ENCODE results near the gene GNA14. TPM values are rescaled to one million over a fixed set of nuclear protein-coding genes. Genes with fewer than 3 reads are reported as not detected.
"Not testable (repeated sequence)": the region's sequence is repeated elsewhere in the genome, so short reads cannot be mapped to it uniquely, and the experiment has no call there.

The GNA14 gene
- polyA plus RNA-seq, 3 donors: 0.83 to 3.9 (median 3.0) TPM

- no peak overlapping the region for H3K27ac ChIP-seq (ENCODE audit: low read depth, low read length)
Measured at GRCh38 chr9:77512876-77513275, 135.2 kb downstream of the GNA14 start.

DNA sequence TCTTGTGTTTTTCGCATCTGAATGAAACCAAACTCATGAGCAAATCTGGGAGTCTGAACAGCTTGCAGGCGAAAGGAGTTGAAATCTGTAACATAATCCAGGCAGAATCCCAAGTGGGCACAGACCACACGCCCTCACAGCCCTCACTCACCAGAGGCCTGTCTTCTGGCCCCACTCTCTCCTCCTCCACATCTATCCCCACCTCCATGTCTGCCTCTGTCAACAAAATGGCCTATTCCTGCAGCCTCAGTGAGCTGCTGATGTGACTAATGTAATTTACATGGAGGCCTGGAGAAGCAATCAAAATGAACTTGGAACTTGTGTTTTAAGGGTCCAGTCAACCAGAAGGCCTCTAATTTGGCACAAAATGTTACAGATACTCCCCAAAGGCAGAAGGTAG lies 136.6 kb downstream of the GNA14 start:
- WGBS, 3 donors: 86 to 98% (median 88%) methylated on average over 3 of the region's 3 CpGs
- no peak overlapping the region for H3K27ac ChIP-seq (ENCODE audit: low read depth, low read length)

- H3K27ac ChIP-seq (ENCODE audit: low read depth, low read length): no peak overlapping the region
- WGBS, 3 donors: 50 to 70% (median 53%) methylated on average over 3 of the region's 3 CpGs
Measured at GRCh38 chr9:77510666-77511065, 137.5 kb downstream of the GNA14 start.

DNA sequence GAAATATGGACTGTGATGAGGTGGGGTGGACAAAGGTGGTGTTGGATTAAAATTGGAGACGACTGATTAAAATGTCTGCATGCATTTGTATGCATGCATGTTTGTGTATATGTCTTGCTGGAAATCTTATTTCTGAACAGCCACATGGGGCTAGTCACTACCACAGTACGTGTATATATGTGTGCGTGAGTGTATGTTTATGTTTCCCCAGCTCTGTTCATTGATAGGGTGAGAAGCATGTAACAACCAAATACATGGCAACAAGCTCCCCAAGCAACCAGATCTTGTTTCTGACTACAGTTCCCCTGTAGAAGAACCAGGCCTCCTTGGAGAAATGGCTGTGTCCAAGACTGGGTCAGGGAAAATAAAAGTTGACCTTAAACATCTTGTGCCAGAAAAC lies 139.7 kb downstream of the GNA14 start:
- 84 to 96% (median 96%) methylated on average over 3 of the region's 3 CpGs for WGBS, 3 donors
- no peak overlapping the region for H3K27ac ChIP-seq (ENCODE audit: low read depth, low read length)

- WGBS, 3 donors: 49 to 51% (median 51%) methylated on average over 7 of the region's 7 CpGs
- H3K27ac ChIP-seq (ENCODE audit: low read depth, low read length): no peak overlapping the region
Measured at GRCh38 chr9:77507212-77507961, 140.7 kb downstream of the GNA14 start.

GRCh38 chr9:77505232-77505631 lies 142.9 kb downstream of the GNA14 start:
- WGBS, 3 donors: 73 to 81% (median 79%) methylated on average over 5 of the region's 5 CpGs
- no peak overlapping the region for H3K27ac ChIP-seq (ENCODE audit: low read depth, low read length)

DNA sequence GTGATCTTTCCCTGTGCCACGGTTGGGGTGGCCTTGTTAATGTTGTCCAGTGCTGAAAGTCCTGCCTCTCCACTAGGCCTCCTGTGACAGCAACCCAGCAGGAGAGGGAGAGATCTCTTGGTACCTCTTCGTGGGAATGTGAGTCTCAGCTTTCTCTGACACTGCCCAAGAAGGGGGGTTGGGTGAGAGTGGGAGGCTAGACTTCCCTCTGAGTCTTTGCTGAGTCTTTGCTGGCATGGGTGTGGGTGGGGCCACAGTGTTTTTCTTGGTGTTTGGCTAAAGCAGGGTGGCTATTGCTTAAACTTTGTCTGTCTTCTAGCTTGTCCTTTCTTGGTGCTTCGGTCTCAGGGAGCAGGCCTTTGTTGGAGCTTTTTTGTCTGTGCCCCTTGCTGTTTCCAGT lies 145.6 kb downstream of the GNA14 start:
- WGBS, 3 donors: 63 to 95% (median 91%) methylated on average over 3 of the region's 3 CpGs
- no peak overlapping the region for H3K27ac ChIP-seq (ENCODE audit: low read depth, low read length)

GRCh38 chr9:77498891-77499290 lies 149.2 kb downstream of the GNA14 start:
- H3K27ac ChIP-seq (ENCODE audit: low read depth, low read length): no peak overlapping the region
- WGBS, 3 donors: 41 to 71% (median 45%) methylated on average over 1 of the region's 1 CpG

- no peak overlapping the region for H3K27ac ChIP-seq (ENCODE audit: low read depth, low read length)
- WGBS, 3 donors: 83 to 92% (median 88%) methylated on average over 6 of the region's 6 CpGs
Measured at GRCh38 chr9:77497322-77498198, 150.6 kb downstream of the GNA14 start.

DNA sequence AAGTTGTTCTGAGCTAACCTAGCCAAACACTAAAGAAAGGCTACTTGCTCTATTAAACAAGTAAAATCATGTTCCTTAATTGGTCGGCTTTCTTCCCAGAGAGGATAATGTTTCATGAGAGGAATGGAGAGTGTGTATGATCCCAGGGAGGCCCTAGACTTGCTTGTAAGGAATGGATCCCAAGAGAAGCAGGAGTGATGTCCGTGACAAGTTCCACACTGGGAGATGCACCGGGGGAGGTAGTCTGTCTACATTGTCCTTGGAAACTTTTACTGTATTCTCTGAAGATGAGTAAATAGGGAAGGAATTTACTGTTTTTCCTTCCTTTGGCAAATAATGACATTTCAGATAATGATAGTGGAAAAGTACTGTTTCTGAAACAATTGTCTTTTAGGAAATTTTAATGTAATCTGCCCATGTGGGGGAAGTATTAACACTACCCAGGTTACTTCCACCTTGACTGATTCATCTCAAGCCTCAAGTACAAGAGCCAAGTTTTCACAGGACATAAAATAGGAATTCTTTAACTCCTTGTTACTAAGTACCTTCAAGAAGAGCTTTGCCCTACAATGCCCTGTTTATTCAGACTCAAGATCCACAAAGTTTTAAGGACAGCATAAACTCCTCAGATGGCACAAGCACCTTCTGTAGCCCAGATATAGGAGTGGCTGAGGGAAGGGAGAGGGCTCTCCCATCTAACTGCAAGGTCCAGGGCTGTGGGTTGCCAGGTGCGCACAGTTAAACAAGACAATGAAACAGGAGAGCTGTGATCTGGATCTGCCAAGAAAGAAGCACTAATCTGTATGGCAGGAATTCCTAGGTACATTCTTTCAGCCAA lies 152.1 kb downstream of the GNA14 start:
- H3K27ac ChIP-seq (ENCODE audit: low read depth, low read length): no peak overlapping the region
- WGBS, 3 donors: 52 to 59% (median 54%) methylated on average over 4 of the region's 4 CpGs

- H3K27ac ChIP-seq (ENCODE audit: low read depth, low read length): not testable (repeated sequence)
- 97 to 99% (median 98%) methylated on average over 10 to 18 of the region's 18 CpGs for WGBS, 3 donors
Measured at GRCh38 chr9:77490279-77490678, 157.8 kb downstream of the GNA14 start.

GRCh38 chr9:77489405-77490163 lies 158.5 kb downstream of the GNA14 start:
- 56 to 81% (median 75%) methylated on average over 19 to 23 of the region's 23 CpGs for WGBS, 3 donors

GRCh38 chr9:77488439-77489126 lies 159.5 kb downstream of the GNA14 start:
- no peak overlapping the region for H3K27ac ChIP-seq (ENCODE audit: low read depth, low read length)
- WGBS, 3 donors: 34 to 60% (median 58%) methylated on average over 1 of the region's 1 CpG

More at GRCh38 chr9:77489405-77490163, 158.5 kb downstream of the GNA14 start:
- not testable (repeated sequence) for H3K27ac ChIP-seq (ENCODE audit: low read depth, low read length)

DNA sequence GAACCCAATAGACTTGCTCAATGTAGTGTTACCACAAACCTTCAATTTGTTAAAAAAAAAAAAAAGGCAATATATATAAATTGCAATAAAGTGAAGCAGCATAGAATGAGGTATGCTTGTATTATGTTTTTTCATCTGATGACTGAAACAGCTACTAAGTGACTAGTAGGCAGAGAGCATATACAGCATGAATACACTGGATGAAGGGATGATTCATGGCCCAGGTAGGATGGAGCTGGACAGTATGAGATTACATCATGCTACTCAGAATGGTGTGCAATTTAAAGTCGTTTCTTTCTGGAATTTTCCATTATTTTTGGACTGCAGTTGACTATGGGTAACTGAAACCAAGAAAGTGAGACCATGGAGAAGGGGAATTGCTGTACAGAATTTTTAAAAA lies 161.2 kb downstream of the GNA14 start:
- 50 to 67% (median 55%) methylated on average over 1 of the region's 1 CpG for WGBS, 3 donors
- no peak overlapping the region for H3K27ac ChIP-seq (ENCODE audit: low read depth, low read length)

GRCh38 chr9:77486463-77486862 lies 161.7 kb downstream of the GNA14 start:
- no peak overlapping the region for H3K27ac ChIP-seq (ENCODE audit: low read depth, low read length)

GRCh38 chr9:77475641-77476473 lies 172.3 kb downstream of the GNA14 start:
- WGBS, 3 donors: 70 to 77% (median 76%) methylated on average over 9 of the region's 9 CpGs
- no peak overlapping the region for H3K27ac ChIP-seq (ENCODE audit: low read depth, low read length)

DNA sequence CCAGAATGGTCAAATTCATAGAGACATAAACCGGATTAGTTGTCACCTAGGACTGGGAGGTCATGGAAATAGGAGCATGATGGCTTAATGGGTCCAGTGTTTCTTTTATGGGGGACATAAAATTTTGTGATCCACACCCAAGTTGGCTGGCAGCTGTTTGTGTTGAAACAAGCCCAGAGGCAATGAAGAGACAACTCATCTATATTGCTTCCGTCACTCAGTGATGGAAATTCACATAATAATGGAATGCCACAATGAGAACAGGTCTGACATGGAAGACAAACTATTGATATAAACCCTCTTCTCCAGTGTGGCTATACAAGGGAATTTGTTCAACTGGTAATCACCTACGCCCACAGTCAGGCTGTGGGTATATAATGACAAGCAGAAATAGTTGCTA lies 173.2 kb downstream of the GNA14 start:
- WGBS, 3 donors: 93 to 97% (median 95%) methylated on average over 3 of the region's 3 CpGs
- H3K27ac ChIP-seq (ENCODE audit: low read depth, low read length): no peak overlapping the region
